Esophagus muscularis mucosa (tissue), 4 donors: Measurements from ENCODE around the gene CLDN15.

Source experiments
- EP300 ChIP-seq: sonication (generic); formaldehyde crosslinking; IDR thresholded peaks from one replicate; pipeline ENCODE4 v1.6.1; 2017; ENCODE audit warnings: antibody characterized with exemption
- POLR2A ChIP-seq: fragments of 450-650 bp; IDR thresholded peaks from one replicate; pipeline ENCODE4 v1.6.1; 2017; ENCODE audit warnings: antibody characterized with exemption, moderate library complexity, mild to moderate bottlenecking, low read depth
- TF ChIP-seq, protein P1 (sequence below), 3 experiments: fragments of 200-600 bp in 2 of 3; fragments of 450-650 bp in 1 of 3; sonication (generic) in 2 of 3; IDR thresholded peaks; one replicate each; pipeline ENCODE4 v1.5.1; 2017 to 2019; ENCODE audit warnings: antibody characterized with exemption in 3 of 3, mild to moderate bottlenecking in 2 of 3, moderate library complexity in 1 of 3

DNA sequence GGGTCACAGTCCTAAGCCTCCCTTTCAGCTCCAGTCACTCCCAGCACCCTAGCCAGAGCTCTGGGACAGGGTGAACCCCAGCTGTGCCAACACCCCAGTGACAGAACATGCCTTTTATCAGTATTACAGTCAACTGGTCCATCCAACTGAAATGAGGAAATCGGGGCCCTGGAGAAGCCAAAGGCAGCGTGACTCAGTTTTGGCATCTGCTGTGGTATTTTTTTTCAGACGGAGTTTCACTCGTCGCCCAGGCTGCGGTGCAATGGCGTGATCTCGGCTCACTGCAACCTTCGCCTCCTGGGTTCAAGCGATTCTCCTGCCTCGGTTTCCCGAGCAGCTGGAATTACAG lies 3.4 kb upstream of the CLDN15 start:
- no peak for TF ChIP-seq POLR2A
- TF ChIP-seq, protein P1, sequence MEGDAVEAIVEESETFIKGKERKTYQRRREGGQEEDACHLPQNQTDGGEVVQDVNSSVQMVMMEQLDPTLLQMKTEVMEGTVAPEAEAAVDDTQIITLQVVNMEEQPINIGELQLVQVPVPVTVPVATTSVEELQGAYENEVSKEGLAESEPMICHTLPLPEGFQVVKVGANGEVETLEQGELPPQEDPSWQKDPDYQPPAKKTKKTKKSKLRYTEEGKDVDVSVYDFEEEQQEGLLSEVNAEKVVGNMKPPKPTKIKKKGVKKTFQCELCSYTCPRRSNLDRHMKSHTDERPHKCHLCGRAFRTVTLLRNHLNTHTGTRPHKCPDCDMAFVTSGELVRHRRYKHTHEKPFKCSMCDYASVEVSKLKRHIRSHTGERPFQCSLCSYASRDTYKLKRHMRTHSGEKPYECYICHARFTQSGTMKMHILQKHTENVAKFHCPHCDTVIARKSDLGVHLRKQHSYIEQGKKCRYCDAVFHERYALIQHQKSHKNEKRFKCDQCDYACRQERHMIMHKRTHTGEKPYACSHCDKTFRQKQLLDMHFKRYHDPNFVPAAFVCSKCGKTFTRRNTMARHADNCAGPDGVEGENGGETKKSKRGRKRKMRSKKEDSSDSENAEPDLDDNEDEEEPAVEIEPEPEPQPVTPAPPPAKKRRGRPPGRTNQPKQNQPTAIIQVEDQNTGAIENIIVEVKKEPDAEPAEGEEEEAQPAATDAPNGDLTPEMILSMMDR (IDR thresholded peaks at IDR 0.05), result no peak
- no peak for TF ChIP-seq EP300
